Vagina (tissue), 2 donors: ENCODE measurements around the gene PCYT2. TPM values are rescaled to one million over a fixed set of nuclear protein-coding genes. Genes with fewer than 3 reads are reported as not detected.

ENCODE experiments used
- DNase-seq, 2 donors: peaks; one replicate each; pipeline ENCODE4 v3.0.0-alpha.2; 2017; ENCODE audit errors: extremely low spot score in 2 of 2
- H3K27ac ChIP-seq: fragments of 200-600 bp; sonication (generic); one replicate; pipeline ENCODE4 v1.5.1; 2019
- H3K27me3 ChIP-seq: fragments of 200-600 bp; sonication (generic); one replicate; pipeline ENCODE4 v1.5.1; 2019
- H3K36me3 ChIP-seq, 2 donors: fragments of 200-600 bp; sonication (generic); one replicate each; pipeline ENCODE4 v1.5.1; 2017 to 2019
- H3K4me1 ChIP-seq: fragments of 200-600 bp; sonication (generic); one replicate; pipeline ENCODE4 v1.5.1; 2019
- H3K4me3 ChIP-seq, 2 donors: fragments of 200-600 bp; sonication (generic); 1 replicate in 1 of 2; 2 replicates in 1 of 2; pipeline ENCODE4 v1.5.1; 2016 to 2019
- H3K9me3 ChIP-seq: fragments of 200-600 bp; sonication (generic); one replicate; pipeline ENCODE4 v1.5.1; 2019
- CTCF ChIP-seq, 3 experiments: fragments of 450-650 bp in 2 of 3; fragments of 200-600 bp in 1 of 3; sonication (generic) in 1 of 3; IDR thresholded peaks; one replicate each; pipeline ENCODE4 v1.5.1; 2017 to 2019; ENCODE audit warnings: antibody characterized with exemption in 3 of 3, mild to moderate bottlenecking in 2 of 3, moderate library complexity in 2 of 3
- POLR2A ChIP-seq, 2 donors: fragments of 450-650 bp; IDR thresholded peaks; one replicate each; pipeline ENCODE4 v1.6.1; 2017; ENCODE audit warnings: antibody characterized with exemption in 2 of 2, mild to moderate bottlenecking in 2 of 2, moderate library complexity in 2 of 2
- POLR2AphosphoS5 ChIP-seq, 2 donors: sonication (generic); formaldehyde crosslinking; IDR thresholded peaks; one replicate each; pipeline ENCODE4 v1.9.0; 2017; ENCODE audit warnings: antibody characterized with exemption in 2 of 2, mild to moderate bottlenecking in 2 of 2, low read depth in 1 of 2; ENCODE audit not compliant: insufficient read depth in 1 of 2
- intact Hi-C: fragments of 100-400 bp; cut with DNase I; formaldehyde crosslinking; loops from one replicate; pipeline ENCODE4 v1.15.1; 2023
- total RNA-seq: library from RNA; depleted of rRNA; stranded (reverse); fragments of >200 nt; gene quantifications from one replicate; pipeline ENCODE4 v1.2.3, GENCODE V29; 2016

The PCYT2 gene
- total RNA-seq, 1 donor from 2014 or later: 28.0 TPM

- H3K9me3 ChIP-seq: no peaks in the 10 kb centered on the region
- intact Hi-C loops: no loop called here
- peaks cover 19% of the 10 kb centered on the region for H3K4me1 ChIP-seq
- no peak for TF ChIP-seq CTCF (IDR thresholded peaks at IDR 0.05)
- no peak for TF ChIP-seq POLR2AphosphoS5 (IDR thresholded peaks at IDR 0.05; ENCODE audit: insufficient read depth in 1 of 2, low read depth in 1 of 2)
- no peak for TF ChIP-seq POLR2A (IDR thresholded peaks at IDR 0.05)
- DNase-seq: no peak
- no peaks in the 10 kb centered on the region for H3K27me3 ChIP-seq
- no peak overlapping the region for H3K27ac ChIP-seq
- H3K4me3 ChIP-seq: peak overlapping the region; percentile 75 to 90
- H3K36me3 ChIP-seq: peaks cover 0 to 32% of the 10 kb centered on the region in 2 donors
These were observed 996 bp downstream of the PCYT2 start for GRCh38 chr17:81909966-81910839.

GRCh38 chr17:81909231-81909630, 2.0 kb downstream of the PCYT2 start:
- H3K27me3 ChIP-seq: no peaks in the 10 kb centered on the region
- H3K9me3 ChIP-seq: no peaks in the 10 kb centered on the region
- no peak for DNase-seq
- no peak overlapping the region for H3K27ac ChIP-seq
- H3K36me3 ChIP-seq: peaks cover 0 to 22% of the 10 kb centered on the region in 2 donors
- H3K4me1 ChIP-seq: peaks cover 19% of the 10 kb centered on the region
- H3K4me3 ChIP-seq: no peak overlapping the region
- TF ChIP-seq POLR2AphosphoS5 (IDR thresholded peaks at IDR 0.05; ENCODE audit: insufficient read depth in 1 of 2, low read depth in 1 of 2) (no peak), POLR2A (IDR thresholded peaks at IDR 0.05) (no peak)
- intact Hi-C loops: no loop called here

GRCh38 chr17:81908793-81909192, 2.4 kb downstream of the PCYT2 start:
- H3K27ac ChIP-seq: no peak overlapping the region
- H3K27me3 ChIP-seq: no peaks in the 10 kb centered on the region
- no peaks in the 10 kb centered on the region for H3K9me3 ChIP-seq
- no peak for DNase-seq
- H3K36me3 ChIP-seq: peaks cover 0 to 18% of the 10 kb centered on the region in 2 donors
- H3K4me3 ChIP-seq: no peak overlapping the region
- H3K4me1 ChIP-seq: peaks cover 19% of the 10 kb centered on the region
- intact Hi-C loops: no loop called here
- TF ChIP-seq POLR2A (IDR thresholded peaks at IDR 0.05) (no peak), CTCF (IDR thresholded peaks at IDR 0.05) (no peak), POLR2AphosphoS5 (IDR thresholded peaks at IDR 0.05; ENCODE audit: insufficient read depth in 1 of 2, low read depth in 1 of 2) (no peak)

- intact Hi-C loops: no loop called here
- peaks cover 0 to 6% of the 10 kb centered on the region in 2 donors for H3K36me3 ChIP-seq
- no peak for DNase-seq
- no peaks in the 10 kb centered on the region for H3K9me3 ChIP-seq
- no peaks in the 10 kb centered on the region for H3K27me3 ChIP-seq
- H3K27ac ChIP-seq: no peak overlapping the region
- peaks cover 24% of the 10 kb centered on the region for H3K4me1 ChIP-seq
- TF ChIP-seq POLR2AphosphoS5 (IDR thresholded peaks at IDR 0.05; ENCODE audit: insufficient read depth in 1 of 2, low read depth in 1 of 2): no peak
- TF ChIP-seq POLR2A (IDR thresholded peaks at IDR 0.05): no peak
- no peak for TF ChIP-seq CTCF (IDR thresholded peaks at IDR 0.05)
- no peak overlapping the region for H3K4me3 ChIP-seq
These were observed 3.7 kb downstream of the PCYT2 start for GRCh38 chr17:81907219-81908145.

- Histone ChIP-seq H3K36me3 (peaks cover 0 to 6% of the 10 kb centered on the region in 2 donors), H3K4me3 (no peak overlapping the region), H3K27me3 (no peaks in the 10 kb centered on the region), H3K4me1 (peaks cover 25% of the 10 kb centered on the region), H3K27ac (no peak overlapping the region), H3K9me3 (no peaks in the 10 kb centered on the region)
- TF ChIP-seq POLR2AphosphoS5 (IDR thresholded peaks at IDR 0.05; ENCODE audit: insufficient read depth in 1 of 2, low read depth in 1 of 2) (no peak), POLR2A (IDR thresholded peaks at IDR 0.05) (no peak), CTCF (IDR thresholded peaks at IDR 0.05) (no peak)
- intact Hi-C loops: no loop called here
- no peak for DNase-seq
These were observed 4.6 kb downstream of the PCYT2 start for GRCh38 chr17:81906476-81907218.
